ENCODE measurements around the gene PCDHA7. TPM values are rescaled to one million over a fixed set of nuclear protein-coding genes. Genes with fewer than 3 reads are reported as not detected.
"Not testable (repeated sequence)": the region's sequence is repeated elsewhere in the genome, so short reads cannot be mapped to it uniquely, and the experiment has no call there.

Gene PCDHA7
- total RNA-seq, 6 experiments from 2014 or later = 0.09 to 0.26 (median 0.20) TPM

DNA sequence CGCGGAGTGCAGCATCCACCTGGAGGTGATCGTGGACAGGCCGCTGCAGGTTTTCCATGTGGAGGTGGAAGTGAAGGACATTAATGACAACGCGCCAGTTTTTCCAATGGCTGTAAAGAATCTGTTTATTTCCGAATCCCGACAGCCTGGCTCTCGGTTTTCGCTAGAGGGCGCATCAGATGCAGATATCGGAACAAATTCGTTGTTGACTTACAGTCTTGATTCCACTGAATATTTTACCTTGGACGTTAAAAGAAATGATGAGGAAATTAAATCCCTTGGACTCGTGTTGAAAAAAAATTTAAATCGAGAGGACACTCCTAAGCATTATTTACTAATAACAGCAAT, 32.6 kb upstream of the PCDHA7 start:
- Mint-ChIP-seq H3K9me3 (peaks cover 26% of the 10 kb centered on the region), H3K4me1 (ENCODE audit: low read depth) (no peaks in the 10 kb centered on the region), H3K36me3 (ENCODE audit: low read depth) (0 out of 2 replicates have a peak, but pooled peaks cover 6% of the 10 kb centered on the region), H3K27ac (no peak overlapping the region), H3K4me3 (peak overlapping the region; percentile 70), H3K27me3 (ENCODE audit: insufficient read depth) (no peaks in the 10 kb centered on the region; the same call in 1 of the 2 replicates)
- TF ChIP-seq, protein P1, sequence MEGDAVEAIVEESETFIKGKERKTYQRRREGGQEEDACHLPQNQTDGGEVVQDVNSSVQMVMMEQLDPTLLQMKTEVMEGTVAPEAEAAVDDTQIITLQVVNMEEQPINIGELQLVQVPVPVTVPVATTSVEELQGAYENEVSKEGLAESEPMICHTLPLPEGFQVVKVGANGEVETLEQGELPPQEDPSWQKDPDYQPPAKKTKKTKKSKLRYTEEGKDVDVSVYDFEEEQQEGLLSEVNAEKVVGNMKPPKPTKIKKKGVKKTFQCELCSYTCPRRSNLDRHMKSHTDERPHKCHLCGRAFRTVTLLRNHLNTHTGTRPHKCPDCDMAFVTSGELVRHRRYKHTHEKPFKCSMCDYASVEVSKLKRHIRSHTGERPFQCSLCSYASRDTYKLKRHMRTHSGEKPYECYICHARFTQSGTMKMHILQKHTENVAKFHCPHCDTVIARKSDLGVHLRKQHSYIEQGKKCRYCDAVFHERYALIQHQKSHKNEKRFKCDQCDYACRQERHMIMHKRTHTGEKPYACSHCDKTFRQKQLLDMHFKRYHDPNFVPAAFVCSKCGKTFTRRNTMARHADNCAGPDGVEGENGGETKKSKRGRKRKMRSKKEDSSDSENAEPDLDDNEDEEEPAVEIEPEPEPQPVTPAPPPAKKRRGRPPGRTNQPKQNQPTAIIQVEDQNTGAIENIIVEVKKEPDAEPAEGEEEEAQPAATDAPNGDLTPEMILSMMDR (IDR thresholded peaks at IDR 0.05) = 0 out of 2 replicates have a peak, but pooled peaks have one; percentile 13
- DNase-seq = no peak

DNA sequence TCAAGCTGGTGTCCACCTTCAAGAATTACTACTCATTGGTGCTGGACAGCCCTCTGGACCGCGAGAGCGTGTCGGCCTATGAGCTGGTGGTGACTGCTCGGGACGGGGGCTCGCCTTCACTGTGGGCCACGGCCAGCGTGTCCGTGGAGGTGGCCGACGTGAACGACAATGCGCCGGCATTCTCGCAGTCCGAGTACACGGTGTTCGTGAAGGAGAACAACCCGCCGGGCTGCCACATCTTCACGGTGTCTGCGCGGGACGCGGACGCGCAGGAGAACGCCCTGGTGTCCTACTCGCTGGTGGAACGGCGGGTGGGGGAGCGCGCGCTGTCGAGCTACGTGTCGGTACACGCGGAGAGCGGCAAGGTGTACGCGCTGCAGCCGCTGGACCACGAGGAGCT, 31.7 kb upstream of the PCDHA7 start:
- not testable (repeated sequence) for H3K27me3 Mint-ChIP-seq (ENCODE audit: insufficient read depth); H3K36me3 Mint-ChIP-seq (ENCODE audit: low read depth); DNase-seq; H3K4me1 Mint-ChIP-seq (ENCODE audit: low read depth); H3K4me3 Mint-ChIP-seq; H3K27ac Mint-ChIP-seq
- peaks cover 29% of the 10 kb centered on the region for H3K9me3 Mint-ChIP-seq

DNA sequence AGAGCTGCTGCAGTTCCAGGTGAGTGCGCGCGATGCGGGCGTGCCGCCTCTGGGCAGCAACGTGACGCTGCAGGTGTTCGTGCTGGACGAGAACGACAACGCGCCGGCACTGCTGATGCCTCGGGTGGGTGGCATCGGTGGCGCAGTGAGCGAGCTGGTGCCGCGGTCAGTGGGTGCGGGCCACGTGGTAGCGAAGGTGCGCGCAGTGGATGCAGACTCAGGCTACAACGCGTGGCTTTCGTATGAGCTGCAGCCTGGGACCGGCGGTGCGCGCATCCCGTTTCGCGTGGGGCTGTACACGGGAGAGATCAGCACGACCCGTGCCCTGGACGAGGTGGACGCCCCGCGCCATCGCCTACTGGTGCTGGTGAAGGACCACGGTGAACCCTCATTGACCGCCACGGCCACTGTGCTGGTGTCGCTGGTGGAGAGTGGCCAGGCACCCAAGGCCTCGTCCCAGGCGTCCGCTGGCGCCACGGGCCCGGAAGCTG, 31.2 kb upstream of the PCDHA7 start:
- no peak for DNase-seq
- Mint-ChIP-seq H3K4me3 (no peak overlapping the region), H3K4me1 (ENCODE audit: low read depth) (no peaks in the 10 kb centered on the region), H3K27me3 (ENCODE audit: insufficient read depth) (no peaks in the 10 kb centered on the region; the same call in 1 of the 2 replicates), H3K9me3 (peaks cover 32% of the 10 kb centered on the region), H3K27ac (no peak overlapping the region), H3K36me3 (ENCODE audit: low read depth) (0 out of 2 replicates have a peak, but pooled peaks cover 6% of the 10 kb centered on the region)
- TF ChIP-seq, protein P1 (IDR thresholded peaks at IDR 0.05) = no peak

DNA sequence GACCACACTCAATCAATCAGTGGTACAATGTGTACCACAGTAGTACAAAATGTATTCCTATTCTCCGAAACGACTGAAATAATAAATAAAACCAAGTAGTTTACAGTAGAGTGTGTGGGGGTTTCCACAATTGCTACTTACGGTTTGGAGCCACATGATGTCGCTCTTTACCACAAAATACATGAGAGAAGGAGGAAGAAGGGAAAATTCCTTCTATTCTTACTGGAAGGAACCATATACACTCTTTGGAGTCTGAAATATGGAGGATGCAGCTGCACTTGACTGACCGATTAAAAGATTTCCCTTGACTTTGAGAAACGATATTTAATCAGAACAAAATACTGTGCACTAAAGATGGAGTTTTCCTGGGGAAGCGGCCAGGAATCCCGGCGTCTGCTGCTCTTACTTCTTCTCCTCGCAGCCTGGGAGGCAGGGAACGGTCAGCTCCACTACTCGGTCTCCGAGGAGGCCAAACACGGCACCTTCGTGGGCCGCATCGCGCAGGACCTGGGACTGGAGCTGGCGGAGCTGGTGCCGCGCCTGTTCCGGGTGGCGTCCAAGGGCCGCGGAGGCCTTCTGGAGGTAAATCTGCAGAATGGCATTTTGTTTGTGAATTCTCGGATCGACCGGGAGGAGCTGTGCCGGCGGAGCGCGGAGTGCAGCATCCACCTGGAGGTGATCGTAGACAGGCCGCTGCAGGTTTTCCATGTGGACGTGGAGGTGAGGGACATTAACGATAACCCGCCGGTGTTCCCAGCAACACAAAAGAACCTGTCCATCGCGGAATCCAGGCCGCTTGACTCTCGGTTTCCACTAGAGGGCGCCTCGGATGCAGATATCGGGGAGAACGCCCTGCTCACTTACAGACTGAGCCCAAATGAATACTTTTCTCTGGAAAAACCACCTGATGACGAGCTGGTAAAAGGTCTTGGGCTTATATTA, 27.0 kb upstream of the PCDHA7 start, which contains the start of gene PCDHA4:
Gene PCDHA4, plus strand, starts transcription at position 235 of the 942 bp plus-strand sequence.
- no peak within 1 kb of the TSS for H3K27ac Mint-ChIP-seq
- H3K27me3 Mint-ChIP-seq (ENCODE audit: insufficient read depth) = no peaks in the 10 kb centered on the region; the same call in 1 of the 2 replicates
- no peak for DNase-seq
- H3K36me3 Mint-ChIP-seq (ENCODE audit: low read depth) = 0 out of 2 replicates have a peak, but pooled peaks cover 1% of the 10 kb centered on the region
- no peaks in the 10 kb centered on the region for H3K4me1 Mint-ChIP-seq (ENCODE audit: low read depth)
- peaks cover 46% of the 10 kb centered on the region for H3K9me3 Mint-ChIP-seq
- H3K4me3 Mint-ChIP-seq = no peak within 1 kb of the TSS
- TF ChIP-seq, protein P1 (IDR thresholded peaks at IDR 0.05) = peak; percentile 45; the same call in 1 of the 2 replicates

DNA sequence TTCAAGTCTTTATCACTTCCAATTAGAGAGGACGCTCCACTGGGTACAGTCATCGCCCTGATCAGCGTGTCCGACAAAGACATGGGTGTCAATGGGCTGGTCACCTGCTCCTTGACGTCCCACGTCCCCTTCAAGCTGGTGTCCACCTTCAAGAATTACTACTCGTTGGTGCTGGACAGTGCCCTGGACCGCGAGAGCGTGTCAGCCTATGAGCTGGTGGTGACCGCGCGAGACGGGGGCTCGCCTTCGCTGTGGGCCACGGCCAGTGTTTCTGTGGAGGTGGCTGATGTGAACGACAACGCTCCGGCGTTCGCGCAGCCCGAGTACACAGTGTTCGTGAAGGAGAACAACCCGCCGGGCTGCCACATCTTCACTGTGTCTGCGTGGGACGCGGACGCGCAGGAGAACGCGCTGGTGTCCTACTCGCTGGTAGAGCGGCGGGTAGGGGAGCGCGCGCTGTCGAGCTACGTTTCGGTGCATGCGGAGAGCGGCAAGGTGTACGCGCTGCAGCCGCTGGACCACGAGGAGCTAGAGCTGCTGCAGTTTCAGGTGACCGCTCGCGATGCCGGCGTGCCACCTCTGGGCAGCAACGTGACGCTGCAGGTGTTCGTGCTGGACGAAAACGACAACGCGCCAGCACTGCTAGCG, 25.7 kb upstream of the PCDHA7 start:
- not testable (repeated sequence) for DNase-seq; H3K4me3 Mint-ChIP-seq; H3K4me1 Mint-ChIP-seq (ENCODE audit: low read depth); H3K27ac Mint-ChIP-seq; H3K27me3 Mint-ChIP-seq (ENCODE audit: insufficient read depth); H3K36me3 Mint-ChIP-seq (ENCODE audit: low read depth)
- peaks cover 40% of the 10 kb centered on the region for H3K9me3 Mint-ChIP-seq

DNA sequence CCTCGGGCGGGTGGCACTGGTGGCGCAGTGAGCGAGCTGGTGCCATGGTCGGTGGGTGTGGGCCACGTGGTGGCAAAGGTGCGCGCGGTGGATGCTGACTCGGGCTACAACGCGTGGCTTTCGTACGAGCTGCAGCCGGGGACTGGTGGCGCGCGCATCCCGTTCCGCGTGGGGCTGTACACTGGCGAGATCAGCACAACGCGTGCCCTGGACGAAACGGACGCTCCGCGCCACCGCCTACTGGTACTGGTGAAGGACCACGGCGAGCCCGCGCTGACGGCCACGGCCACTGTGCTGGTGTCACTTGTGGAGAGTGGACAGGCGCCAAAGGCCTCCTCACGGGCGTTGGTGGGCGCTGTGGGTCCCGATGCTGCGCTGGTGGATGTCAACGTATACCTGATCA, 25.2 kb upstream of the PCDHA7 start:
- H3K36me3 Mint-ChIP-seq (ENCODE audit: low read depth) = no peaks in the 10 kb centered on the region
- TF ChIP-seq, protein P1 (IDR thresholded peaks at IDR 0.05) = no peak

More for the DNA sequence above, 25.2 kb upstream of the PCDHA7 start:
- DNase-seq = no peak
- Mint-ChIP-seq H3K27ac (no peak overlapping the region), H3K27me3 (ENCODE audit: insufficient read depth) (no peaks in the 10 kb centered on the region; the same call in 1 of the 2 replicates), H3K4me1 (ENCODE audit: low read depth) (no peaks in the 10 kb centered on the region), H3K9me3 (peaks cover 35% of the 10 kb centered on the region), H3K4me3 (no peak overlapping the region)
